HEK293 (cell line): ENCODE results near the gene SETD1A.

Source experiments
- CTCF ChIA-PET: fragments of 350-600 bp; formaldehyde crosslinking; extraction: SDS; loops from one replicate; lab custom pipeline; 2021; ENCODE audit warnings: antibody characterized with exemption; lab: Yijun Ruan, JAX
- POLR2A ChIA-PET: fragments of 300-600 bp; formaldehyde crosslinking; extraction: SDS; loops from one replicate; lab custom pipeline; 2020; ENCODE audit warnings: antibody characterized with exemption, inconsistent platforms; lab: Yijun Ruan, JAX
- H3K27ac ChIP-seq: fragments of 200-500 bp; sonication (Bioruptor generic); 2 replicates; pipeline ENCODE4 v1.5.1; 2014; ENCODE audit warnings: low read depth, low read length, control low read depth, inconsistent platforms; ENCODE audit errors: extremely low read depth
- H3K36me3 ChIP-seq, 2 experiments: fragments of 200-500 bp in 1 of 2; sonication (Bioruptor generic) in 1 of 2; 1 replicate in 1 of 2; 2 replicates in 1 of 2; pipeline ENCODE4 v1.5.1; 2014 to 2017; ENCODE audit warnings: inconsistent platforms in 2 of 2, low read length in 2 of 2; ENCODE audit not compliant: control insufficient read depth in 2 of 2, insufficient read depth in 1 of 2
- H3K4me1 ChIP-seq: fragments of 200-500 bp; sonication (Bioruptor generic); 2 replicates; pipeline ENCODE4 v1.5.1; 2014; ENCODE audit warnings: mild to moderate bottlenecking, low read length, inconsistent platforms; ENCODE audit not compliant: control insufficient read depth, insufficient read depth
- H3K4me3 ChIP-seq: 2 replicates; pipeline ENCODE4 v1.5.1; 2011; ENCODE audit warnings: low read depth, mild to moderate bottlenecking, control low read depth, low read length, moderate library complexity
- H3K9me3 ChIP-seq: fragments of 200-500 bp; sonication (Bioruptor generic); 2 replicates; pipeline ENCODE4 v1.5.1; 2014; ENCODE audit warnings: low read depth, low read length, inconsistent platforms; ENCODE audit not compliant: control insufficient read depth, insufficient read depth
- TCF7L2 ChIP-seq: IDR thresholded peaks from 2 replicates; pipeline ENCODE4 v1.6.1; 2011; ENCODE audit warnings: low read depth, mild to moderate bottlenecking, inconsistent platforms, low read length, moderate library complexity, borderline replicate concordance
- WT1 ChIP-seq: fragments of 450-650 bp; formaldehyde crosslinking; IDR thresholded peaks from 2 replicates; pipeline ENCODE4 v1.5.1; 2016; ENCODE audit warnings: missing biosample characterization, missing genetic modification characterization
- ZBTB7A ChIP-seq: fragments of 450-650 bp; formaldehyde crosslinking; IDR thresholded peaks from 2 replicates; pipeline ENCODE4 v1.5.1; 2016; ENCODE audit warnings: low read depth, missing biosample characterization, missing genetic modification characterization
- ZEB2 ChIP-seq: fragments of 450-650 bp; formaldehyde crosslinking; IDR thresholded peaks from 2 replicates; pipeline ENCODE4 v1.5.1; 2016; ENCODE audit warnings: missing biosample characterization, missing genetic modification characterization
- ZFP41 ChIP-seq: fragments of 450-650 bp; formaldehyde crosslinking; IDR thresholded peaks from 2 replicates; pipeline ENCODE4 v1.5.1; 2016; ENCODE audit warnings: missing biosample characterization, missing genetic modification characterization, borderline replicate concordance
- ZIC2 ChIP-seq: fragments of 450-650 bp; formaldehyde crosslinking; IDR thresholded peaks from 2 replicates; pipeline ENCODE4 v1.5.1; 2016; ENCODE audit warnings: missing biosample characterization, missing genetic modification characterization
- ZNF155 ChIP-seq: fragments of 450-650 bp; formaldehyde crosslinking; IDR thresholded peaks from 2 replicates; pipeline ENCODE4 v1.5.1; 2016; ENCODE audit warnings: missing biosample characterization, missing genetic modification characterization
- ZNF239 ChIP-seq: fragments of 450-650 bp; formaldehyde crosslinking; IDR thresholded peaks from 2 replicates; pipeline ENCODE4 v1.5.1; 2016; ENCODE audit warnings: missing biosample characterization, missing genetic modification characterization
- ZNF324 ChIP-seq: fragments of 450-650 bp; formaldehyde crosslinking; IDR thresholded peaks from 2 replicates; pipeline ENCODE4 v1.5.1; 2016; ENCODE audit warnings: missing biosample characterization, missing genetic modification characterization
- ZNF391 ChIP-seq: fragments of 450-650 bp; formaldehyde crosslinking; IDR thresholded peaks from 2 replicates; pipeline ENCODE4 v1.5.1; 2016; ENCODE audit warnings: low read depth, missing biosample characterization, missing genetic modification characterization, borderline replicate concordance
- ZNF561 ChIP-seq: fragments of 450-650 bp; IDR thresholded peaks from 2 replicates; pipeline ENCODE4 v1.5.1; 2018; ENCODE audit warnings: missing biosample characterization, missing genetic modification characterization, borderline replicate concordance
- ZNF600 ChIP-seq: fragments of 450-650 bp; formaldehyde crosslinking; IDR thresholded peaks from 2 replicates; pipeline ENCODE4 v1.5.1; 2016; ENCODE audit warnings: missing biosample characterization, missing genetic modification characterization
- ZNF626 ChIP-seq: fragments of 450-650 bp; sonication (Bioruptor Pico); formaldehyde crosslinking; IDR thresholded peaks from 2 replicates; pipeline ENCODE4 v1.5.1; 2018; ENCODE audit warnings: missing biosample characterization, missing genetic modification characterization, inconsistent platforms
- ZNF670 ChIP-seq: fragments of 450-650 bp; formaldehyde crosslinking; IDR thresholded peaks from 2 replicates; pipeline ENCODE4 v1.5.1; 2016; ENCODE audit warnings: missing biosample characterization, missing genetic modification characterization, low read depth
- ZNF791 ChIP-seq: fragments of 450-650 bp; formaldehyde crosslinking; IDR thresholded peaks from 2 replicates; pipeline ENCODE4 v1.5.1; 2016; ENCODE audit warnings: missing biosample characterization, missing genetic modification characterization
- ZSCAN23 ChIP-seq: fragments of 450-650 bp; formaldehyde crosslinking; IDR thresholded peaks from 2 replicates; pipeline ENCODE4 v1.5.1; 2016; ENCODE audit warnings: missing biosample characterization, missing genetic modification characterization
- ZXDB ChIP-seq: fragments of 450-650 bp; formaldehyde crosslinking; IDR thresholded peaks from 2 replicates; pipeline ENCODE4 v1.5.1; 2016; ENCODE audit warnings: missing biosample characterization, missing genetic modification characterization
- TF ChIP-seq, protein P1 (sequence below): fragments of 450-650 bp; formaldehyde crosslinking; IDR thresholded peaks from 2 replicates; pipeline ENCODE4 v1.5.1; 2016; ENCODE audit warnings: missing biosample characterization, missing genetic modification characterization
- TF ChIP-seq, protein P2 (sequence below): fragments of 450-650 bp; formaldehyde crosslinking; IDR thresholded peaks from 2 replicates; pipeline ENCODE4 v1.5.1; 2016; ENCODE audit warnings: missing biosample characterization, missing genetic modification characterization
- TF ChIP-seq, protein P3 (sequence below): fragments of 450-650 bp; formaldehyde crosslinking; IDR thresholded peaks from 2 replicates; pipeline ENCODE4 v1.5.1; 2017; ENCODE audit warnings: missing biosample characterization, missing genetic modification characterization
- TF ChIP-seq, protein P4 (sequence below): fragments of 450-650 bp; formaldehyde crosslinking; optimal IDR thresholded peaks from 2 replicates; pipeline ENCODE3; 2016; ENCODE audit warnings: missing biosample characterization, mild to moderate bottlenecking, missing genetic modification characterization
- TF ChIP-seq, protein P5 (sequence below): fragments of 450-650 bp; formaldehyde crosslinking; IDR thresholded peaks from 2 replicates; pipeline ENCODE4 v1.5.1; 2017; ENCODE audit warnings: missing biosample characterization, mild to moderate bottlenecking, missing genetic modification characterization, moderate library complexity
- TF ChIP-seq, protein P6 (sequence below): fragments of 450-650 bp; formaldehyde crosslinking; IDR thresholded peaks from 2 replicates; pipeline ENCODE4 v1.5.1; 2016; ENCODE audit warnings: missing biosample characterization, missing genetic modification characterization

Gene SETD1A

DNA sequence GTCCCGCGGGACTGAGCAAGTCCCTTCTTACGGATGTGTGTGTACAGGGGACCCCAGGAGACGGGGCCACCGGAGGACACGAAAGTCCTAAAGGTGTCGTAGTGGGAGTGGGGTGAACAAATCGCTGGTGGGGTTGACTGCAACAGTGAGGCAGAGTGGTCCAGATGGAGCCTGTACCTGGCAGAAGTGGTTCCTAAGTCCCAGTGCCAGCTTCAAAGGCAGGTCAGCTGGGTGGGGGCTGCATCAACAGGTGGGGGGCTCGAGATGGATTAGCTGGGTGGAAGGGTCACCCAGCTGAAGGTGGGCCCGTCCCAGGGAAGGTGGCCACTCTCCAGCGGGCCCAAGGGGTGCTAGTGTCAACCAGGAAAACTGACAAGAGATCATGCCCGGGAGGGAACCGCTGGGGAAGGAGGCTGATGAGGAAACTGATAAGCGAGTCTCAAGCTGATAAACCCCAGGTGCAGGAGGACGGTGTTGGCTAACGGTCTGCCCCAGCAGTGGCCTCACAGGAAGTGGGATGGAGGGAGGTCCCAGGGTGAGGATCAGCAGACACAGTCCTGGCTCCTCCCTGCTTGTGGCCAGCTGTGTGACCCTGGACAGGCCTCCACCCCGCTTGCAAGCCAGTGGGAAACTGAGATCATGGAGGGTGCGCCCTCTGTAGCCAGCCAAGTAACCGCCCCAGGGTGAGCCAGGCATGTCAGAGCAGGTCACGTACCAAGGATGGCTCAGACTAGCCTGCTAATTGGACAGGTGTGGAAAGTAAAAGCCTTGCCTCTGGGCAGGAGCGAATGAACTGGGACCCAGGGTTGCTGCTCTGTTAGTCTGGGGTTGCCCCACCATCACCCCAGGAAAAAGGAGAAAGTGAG lies 7.7 kb upstream of the SETD1A start:
- H3K9me3 ChIP-seq = no peaks in the 10 kb centered on the region
- H3K36me3 ChIP-seq = peaks cover 4 to 19% of the 10 kb centered on the region in 2 experiments; a peak in 2 of 3 replicates
- H3K27ac ChIP-seq = peak overlapping the region; percentile 45; the same call in 1 of the 2 replicates
- H3K4me3 ChIP-seq = peak overlapping the region; percentile 69
- peaks cover 2% of the 10 kb centered on the region; the same call in 1 of the 2 replicates for H3K4me1 ChIP-seq
- POLR2A ChIA-PET = interaction anchor here (0.6 to 1.2 kb wide), 6 partner anchors 9 to 763 kb away, joined by 3 to 4 read pairs (median 3); partner anchors contain the start of gene KAT8
- CTCF ChIA-PET = interaction anchor here (0.8 to 1.5 kb wide), 4 partner anchors 9 to 88 kb away, joined by 3 to 6 read pairs (median 4); no protein-coding TSS in a partner anchor
- TF ChIP-seq ZBTB7A (tag by site-specific recombination) = 0 out of 2 replicates have a peak, but pooled peaks have one; percentile 51
- TF ChIP-seq ZNF626 (tag by site-specific recombination) = no peak
- no peak for TF ChIP-seq ZNF239
- TF ChIP-seq, protein P1, sequence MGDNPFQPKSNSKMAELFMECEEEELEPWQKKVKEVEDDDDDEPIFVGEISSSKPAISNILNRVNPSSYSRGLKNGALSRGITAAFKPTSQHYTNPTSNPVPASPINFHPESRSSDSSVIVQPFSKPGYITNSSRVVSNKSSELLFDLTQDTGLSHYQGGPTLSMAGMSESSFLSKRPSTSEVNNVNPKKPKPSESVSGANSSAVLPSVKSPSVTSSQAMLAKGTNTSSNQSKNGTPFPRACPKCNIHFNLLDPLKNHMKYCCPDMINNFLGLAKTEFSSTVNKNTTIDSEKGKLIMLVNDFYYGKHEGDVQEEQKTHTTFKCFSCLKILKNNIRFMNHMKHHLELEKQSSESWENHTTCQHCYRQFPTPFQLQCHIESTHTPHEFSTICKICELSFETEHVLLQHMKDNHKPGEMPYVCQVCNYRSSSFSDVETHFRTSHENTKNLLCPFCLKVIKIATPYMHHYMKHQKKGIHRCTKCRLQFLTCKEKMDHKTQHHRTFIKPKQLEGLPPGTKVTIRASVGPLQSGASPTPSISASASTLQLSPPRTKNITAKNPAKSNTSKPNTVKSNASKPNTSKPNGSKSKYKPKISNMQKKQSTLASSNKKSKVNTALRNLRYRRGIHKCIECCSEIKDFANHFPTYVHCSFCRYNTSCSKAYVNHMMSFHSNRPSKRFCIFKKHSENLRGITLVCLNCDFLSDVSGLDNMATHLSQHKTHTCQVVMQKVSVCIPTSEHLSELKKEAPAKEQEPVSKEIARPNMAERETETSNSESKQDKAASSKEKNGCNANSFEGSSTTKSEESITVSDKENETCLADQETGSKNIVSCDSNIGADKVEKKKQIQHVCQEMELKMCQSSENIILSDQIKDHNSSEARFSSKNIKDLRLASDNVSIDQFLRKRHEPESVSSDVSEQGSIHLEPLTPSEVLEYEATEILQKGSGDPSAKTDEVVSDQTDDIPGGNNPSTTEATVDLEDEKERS (tag by site-specific recombination) = no peak
- 0 out of 2 replicates have a peak, but pooled peaks have one; percentile 26 for TF ChIP-seq WT1
- no peak for TF ChIP-seq ZNF155
- no peak for TF ChIP-seq ZXDB (tag by site-specific recombination)
- no peak for TF ChIP-seq ZNF561
- TF ChIP-seq, protein P2, sequence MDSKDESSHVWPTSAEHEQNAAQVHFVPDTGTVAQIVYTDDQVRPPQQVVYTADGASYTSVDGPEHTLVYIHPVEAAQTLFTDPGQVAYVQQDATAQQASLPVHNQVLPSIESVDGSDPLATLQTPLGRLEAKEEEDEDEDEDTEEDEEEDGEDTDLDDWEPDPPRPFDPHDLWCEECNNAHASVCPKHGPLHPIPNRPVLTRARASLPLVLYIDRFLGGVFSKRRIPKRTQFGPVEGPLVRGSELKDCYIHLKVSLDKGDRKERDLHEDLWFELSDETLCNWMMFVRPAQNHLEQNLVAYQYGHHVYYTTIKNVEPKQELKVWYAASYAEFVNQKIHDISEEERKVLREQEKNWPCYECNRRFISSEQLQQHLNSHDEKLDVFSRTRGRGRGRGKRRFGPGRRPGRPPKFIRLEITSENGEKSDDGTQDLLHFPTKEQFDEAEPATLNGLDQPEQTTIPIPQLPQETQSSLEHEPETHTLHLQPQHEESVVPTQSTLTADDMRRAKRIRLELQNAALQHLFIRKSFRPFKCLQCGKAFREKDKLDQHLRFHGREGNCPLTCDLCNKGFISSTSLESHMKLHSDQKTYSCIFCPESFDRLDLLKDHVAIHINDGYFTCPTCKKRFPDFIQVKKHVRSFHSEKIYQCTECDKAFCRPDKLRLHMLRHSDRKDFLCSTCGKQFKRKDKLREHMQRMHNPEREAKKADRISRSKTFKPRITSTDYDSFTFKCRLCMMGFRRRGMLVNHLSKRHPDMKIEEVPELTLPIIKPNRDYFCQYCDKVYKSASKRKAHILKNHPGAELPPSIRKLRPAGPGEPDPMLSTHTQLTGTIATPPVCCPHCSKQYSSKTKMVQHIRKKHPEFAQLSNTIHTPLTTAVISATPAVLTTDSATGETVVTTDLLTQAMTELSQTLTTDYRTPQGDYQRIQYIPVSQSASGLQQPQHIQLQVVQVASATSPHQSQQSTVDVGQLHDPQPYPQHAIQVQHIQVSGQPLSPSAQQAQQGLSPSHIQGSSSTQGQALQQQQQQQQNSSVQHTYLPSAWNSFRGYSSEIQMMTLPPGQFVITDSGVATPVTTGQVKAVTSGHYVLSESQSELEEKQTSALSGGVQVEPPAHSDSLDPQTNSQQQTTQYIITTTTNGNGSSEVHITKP (tag by site-specific recombination) = no peak
- TF ChIP-seq, protein P3, sequence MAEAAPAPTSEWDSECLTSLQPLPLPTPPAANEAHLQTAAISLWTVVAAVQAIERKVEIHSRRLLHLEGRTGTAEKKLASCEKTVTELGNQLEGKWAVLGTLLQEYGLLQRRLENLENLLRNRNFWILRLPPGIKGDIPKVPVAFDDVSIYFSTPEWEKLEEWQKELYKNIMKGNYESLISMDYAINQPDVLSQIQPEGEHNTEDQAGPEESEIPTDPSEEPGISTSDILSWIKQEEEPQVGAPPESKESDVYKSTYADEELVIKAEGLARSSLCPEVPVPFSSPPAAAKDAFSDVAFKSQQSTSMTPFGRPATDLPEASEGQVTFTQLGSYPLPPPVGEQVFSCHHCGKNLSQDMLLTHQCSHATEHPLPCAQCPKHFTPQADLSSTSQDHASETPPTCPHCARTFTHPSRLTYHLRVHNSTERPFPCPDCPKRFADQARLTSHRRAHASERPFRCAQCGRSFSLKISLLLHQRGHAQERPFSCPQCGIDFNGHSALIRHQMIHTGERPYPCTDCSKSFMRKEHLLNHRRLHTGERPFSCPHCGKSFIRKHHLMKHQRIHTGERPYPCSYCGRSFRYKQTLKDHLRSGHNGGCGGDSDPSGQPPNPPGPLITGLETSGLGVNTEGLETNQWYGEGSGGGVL (tag by site-specific recombination) = no peak
- no peak for TF ChIP-seq TCF7L2
- TF ChIP-seq, protein P4, sequence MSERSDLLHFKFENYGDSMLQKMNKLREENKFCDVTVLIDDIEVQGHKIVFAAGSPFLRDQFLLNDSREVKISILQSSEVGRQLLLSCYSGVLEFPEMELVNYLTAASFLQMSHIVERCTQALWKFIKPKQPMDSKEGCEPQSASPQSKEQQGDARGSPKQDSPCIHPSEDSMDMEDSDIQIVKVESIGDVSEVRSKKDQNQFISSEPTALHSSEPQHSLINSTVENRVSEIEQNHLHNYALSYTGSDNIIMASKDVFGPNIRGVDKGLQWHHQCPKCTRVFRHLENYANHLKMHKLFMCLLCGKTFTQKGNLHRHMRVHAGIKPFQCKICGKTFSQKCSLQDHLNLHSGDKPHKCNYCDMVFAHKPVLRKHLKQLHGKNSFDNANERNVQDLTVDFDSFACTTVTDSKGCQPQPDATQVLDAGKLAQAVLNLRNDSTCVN = no peak
- TF ChIP-seq ZNF391 (tag by site-specific recombination) = no peak
- TF ChIP-seq, protein P5, sequence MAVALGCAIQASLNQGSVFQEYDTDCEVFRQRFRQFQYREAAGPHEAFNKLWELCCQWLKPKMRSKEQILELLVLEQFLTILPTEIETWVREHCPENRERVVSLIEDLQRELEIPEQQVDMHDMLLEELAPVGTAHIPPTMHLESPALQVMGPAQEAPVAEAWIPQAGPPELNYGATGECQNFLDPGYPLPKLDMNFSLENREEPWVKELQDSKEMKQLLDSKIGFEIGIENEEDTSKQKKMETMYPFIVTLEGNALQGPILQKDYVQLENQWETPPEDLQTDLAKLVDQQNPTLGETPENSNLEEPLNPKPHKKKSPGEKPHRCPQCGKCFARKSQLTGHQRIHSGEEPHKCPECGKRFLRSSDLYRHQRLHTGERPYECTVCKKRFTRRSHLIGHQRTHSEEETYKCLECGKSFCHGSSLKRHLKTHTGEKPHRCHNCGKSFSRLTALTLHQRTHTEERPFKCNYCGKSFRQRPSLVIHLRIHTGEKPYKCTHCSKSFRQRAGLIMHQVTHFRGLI (tag by site-specific recombination) = no peak
- TF ChIP-seq ZSCAN23 = no peak
- peak; percentile 78 for TF ChIP-seq ZNF600 (tag by site-specific recombination)
- no peak for TF ChIP-seq ZNF791 (tag by site-specific recombination)
- TF ChIP-seq, protein P6, sequence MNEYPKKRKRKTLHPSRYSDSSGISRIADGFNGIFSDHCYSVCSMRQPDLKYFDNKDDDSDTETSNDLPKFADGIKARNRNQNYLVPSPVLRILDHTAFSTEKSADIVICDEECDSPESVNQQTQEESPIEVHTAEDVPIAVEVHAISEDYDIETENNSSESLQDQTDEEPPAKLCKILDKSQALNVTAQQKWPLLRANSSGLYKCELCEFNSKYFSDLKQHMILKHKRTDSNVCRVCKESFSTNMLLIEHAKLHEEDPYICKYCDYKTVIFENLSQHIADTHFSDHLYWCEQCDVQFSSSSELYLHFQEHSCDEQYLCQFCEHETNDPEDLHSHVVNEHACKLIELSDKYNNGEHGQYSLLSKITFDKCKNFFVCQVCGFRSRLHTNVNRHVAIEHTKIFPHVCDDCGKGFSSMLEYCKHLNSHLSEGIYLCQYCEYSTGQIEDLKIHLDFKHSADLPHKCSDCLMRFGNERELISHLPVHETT = no peak
- no peak for TF ChIP-seq ZNF670 (tag by site-specific recombination)
- peak; percentile 99 for TF ChIP-seq ZIC2 (tag by site-specific recombination)
- TF ChIP-seq ZEB2 = peak; percentile 37; the same call in 1 of the 2 replicates
- TF ChIP-seq ZFP41 (tag by site-specific recombination) = no peak
- TF ChIP-seq ZNF324 (tag by site-specific recombination) = no peak
